Measurements from ENCODE around the gene SCT.

SCT gene

GRCh38 chr11:611001-611996 is 15.7 kb downstream of the SCT start:
- FAIRE-seq (no peak), DNase-seq (ENCODE audit: low spot score) (no peak)

- DNase-seq (ENCODE audit: low spot score), result no peak
- FAIRE-seq, result no peak
Measured at GRCh38 chr11:610146-610801, 16.7 kb downstream of the SCT start.

- DNase-seq (ENCODE audit: low spot score) (no peak), FAIRE-seq (no peak)
Measured at GRCh38 chr11:609341-609811, 17.6 kb downstream of the SCT start.

GRCh38 chr11:608791-609251 is 18.2 kb downstream of the SCT start:
- DNase-seq (ENCODE audit: low spot score) (no peak), FAIRE-seq (no peak)

- DNase-seq (ENCODE audit: low spot score), result no peak
Measured at GRCh38 chr11:607971-608659, 18.9 kb downstream of the SCT start.

GRCh38 chr11:607020-607780 is 19.8 kb downstream of the SCT start:
- DNase-seq (ENCODE audit: low spot score), result no peak

More at GRCh38 chr11:607971-608659, 18.9 kb downstream of the SCT start:
- no peak for FAIRE-seq

GRCh38 chr11:606245-606644 is 20.7 kb downstream of the SCT start:
- FAIRE-seq, result no peak

More at GRCh38 chr11:607020-607780, 19.8 kb downstream of the SCT start:
- no peak for FAIRE-seq

GRCh38 chr11:605286-606129 is 21.5 kb downstream of the SCT start:
- no peak for FAIRE-seq
- DNase-seq (ENCODE audit: low spot score), result no peak

More at GRCh38 chr11:606245-606644, 20.7 kb downstream of the SCT start:
- no peak for DNase-seq (ENCODE audit: low spot score)

- DNase-seq (ENCODE audit: low spot score) (no peak), FAIRE-seq (no peak)
Measured at GRCh38 chr11:603154-603553, 23.8 kb downstream of the SCT start.

- DNase-seq (ENCODE audit: low spot score) (no peak), FAIRE-seq (no peak)
Measured at GRCh38 chr11:601573-602245, 25.3 kb downstream of the SCT start.

- DNase-seq (ENCODE audit: low spot score) (no peak), FAIRE-seq (no peak)
Measured at GRCh38 chr11:598005-598680, 28.8 kb downstream of the SCT start.

GRCh38 chr11:597166-597725 is 29.7 kb downstream of the SCT start:
- FAIRE-seq, result no peak
- no peak for DNase-seq (ENCODE audit: low spot score)

GRCh38 chr11:596374-596773 is 30.6 kb downstream of the SCT start:
- FAIRE-seq, result no peak
- DNase-seq (ENCODE audit: low spot score), result no peak

- DNase-seq (ENCODE audit: low spot score) (no peak), FAIRE-seq (no peak)
Measured at GRCh38 chr11:595400-595799, 31.6 kb downstream of the SCT start.

GRCh38 chr11:593347-593746 is 33.6 kb downstream of the SCT start:
- FAIRE-seq (no peak), DNase-seq (ENCODE audit: low spot score) (no peak)

- no peak for FAIRE-seq
Measured at GRCh38 chr11:592918-593317, 34.1 kb downstream of the SCT start.

GRCh38 chr11:592501-592900 is 34.5 kb downstream of the SCT start:
- DNase-seq (ENCODE audit: low spot score) (no peak), FAIRE-seq (no peak)

More at GRCh38 chr11:592918-593317, 34.1 kb downstream of the SCT start:
- DNase-seq (ENCODE audit: low spot score), result no peak

GRCh38 chr11:590997-591396 is 36.0 kb downstream of the SCT start:
- DNase-seq (ENCODE audit: low spot score) (no peak), FAIRE-seq (no peak)

All from RCC 7860 (cell line).